Measurements from ENCODE around the gene ERBB3. TPM values are rescaled to one million over a fixed set of nuclear protein-coding genes. Genes with fewer than 3 reads are reported as not detected.

ERBB3 gene
- total RNA-seq, 2 experiments from 2014 or later, result not detected

GRCh38 chr12:56151672-56152131 lies 71.7 kb downstream of the ERBB3 start:
- peaks cover 12% of the 10 kb centered on the region; the same call in 1 of the 2 replicates for H3K36me3 ChIP-seq (ENCODE audit: insufficient read depth, low read length)
- DNase-seq (ENCODE audit: low spot score), result peak; percentile 83
- H3K9me3 ChIP-seq (ENCODE audit: low read length), result no peaks in the 10 kb centered on the region
- peak overlapping the region; percentile 75; the same call in 1 of the 2 replicates for H2AFZ ChIP-seq (ENCODE audit: low read length)
- H3K9me2 ChIP-seq (ENCODE audit: insufficient read depth, low read length), result no peaks in the 10 kb centered on the region
- H3K79me2 ChIP-seq (ENCODE audit: insufficient read depth, low read depth, low read length), result peaks cover 7% of the 10 kb centered on the region; the same call in 1 of the 2 replicates
- H3K4me3 ChIP-seq (ENCODE audit: low read depth, low read length, poor library complexity, severe bottlenecking), result peak overlapping the region; percentile 77
- peak overlapping the region; percentile 95 for H3K4me2 ChIP-seq (ENCODE audit: low read length)
- H3K27ac ChIP-seq (ENCODE audit: low read depth, low read length, poor library complexity, severe bottlenecking), result peak overlapping the region; percentile 87
- BruUV-seq (replicated peaks), result TSS peak; percentile 86
- ChIA-PET CTCF (ENCODE audit: unreplicated experiment) (no interaction called here), POLR2A (interaction anchor here (0.6 to 1.9 kb wide), 8 partner anchors 13 to 113 kb away, joined by 3 to 13 read pairs (median 3); partner anchors contain the start of genes ESYT1 and ZC3H10)
- no peaks in the 10 kb centered on the region for H4K20me1 ChIP-seq (ENCODE audit: insufficient read depth, low read length)
- intact Hi-C loops (cut with micrococcal nuclease; ENCODE audit: unreplicated experiment), result loop anchor here (1.0 kb wide), 2 partner anchors 25 to 32 kb away; no protein-coding TSS in a partner anchor
- TF ChIP-seq EZH2phosphoT487 (IDR thresholded peaks at IDR 0.05; ENCODE audit: borderline replicate concordance, low read depth, low read length), result no peak
- TF ChIP-seq CTCF (conservative IDR thresholded peaks at IDR 0.05; ENCODE audit: low read length), result peak; percentile 74
- H3K4me1 ChIP-seq (ENCODE audit: insufficient read depth, low read length, poor library complexity, severe bottlenecking), result peaks cover 28% of the 10 kb centered on the region

- Histone ChIP-seq H2AFZ (ENCODE audit: low read length) (peak within 1 kb of the TSS; percentile 75; the same call in 1 of the 2 replicates), H4K20me1 (ENCODE audit: insufficient read depth, low read length) (no peaks in the 10 kb centered on the region), H3K27ac (ENCODE audit: low read depth, low read length, poor library complexity, severe bottlenecking) (peak within 1 kb of the TSS; percentile 87), H3K4me1 (ENCODE audit: insufficient read depth, low read length, poor library complexity, severe bottlenecking) (peaks cover 34% of the 10 kb centered on the region), H3K4me3 (ENCODE audit: low read depth, low read length, poor library complexity, severe bottlenecking) (peak within 1 kb of the TSS; percentile 77), H3K36me3 (ENCODE audit: insufficient read depth, low read length) (peaks cover 12% of the 10 kb centered on the region; the same call in 1 of the 2 replicates), H3K9me2 (ENCODE audit: insufficient read depth, low read length) (no peaks in the 10 kb centered on the region), H3K79me2 (ENCODE audit: insufficient read depth, low read depth, low read length) (peaks cover 11% of the 10 kb centered on the region; the same call in 1 of the 2 replicates), H3K9me3 (ENCODE audit: low read length) (no peaks in the 10 kb centered on the region), H3K4me2 (ENCODE audit: low read length) (peak within 1 kb of the TSS; percentile 95)
- BruUV-seq (replicated peaks), result TSS peak; percentile 80
- ChIA-PET POLR2A (interaction anchor here (0.6 to 1.9 kb wide), 8 partner anchors 13 to 114 kb away, joined by 3 to 13 read pairs (median 3); partner anchors contain the start of genes ESYT1 and ZC3H10), CTCF (ENCODE audit: unreplicated experiment) (no interaction called here)
- peak; percentile 95 for DNase-seq (ENCODE audit: low spot score)
- TF ChIP-seq EZH2phosphoT487 (IDR thresholded peaks at IDR 0.05; ENCODE audit: borderline replicate concordance, low read depth, low read length) (no peak), CTCF (conservative IDR thresholded peaks at IDR 0.05; ENCODE audit: low read length) (no peak)
- intact Hi-C loops (cut with micrococcal nuclease; ENCODE audit: unreplicated experiment), result loop anchor here (1.0 kb wide), 2 partner anchors 26 to 33 kb away; no protein-coding TSS in a partner anchor
Measured at GRCh38 chr12:56152132-56152755, 72.3 kb downstream of the ERBB3 start, which contains the start of gene MYL6B. TSS of gene MYL6B (plus strand) at chr12:56152587. CDS start at chr12:56153919, 1,332 bp downstream.

Other genes with a start within 250 kb of the ERBB3 start
- gene MMP19, start 237.2 kb upstream of the ERBB3 start, total RNA-seq (2014; rRNA removed; shearing (Covaris generic)), result not detected in 2 replicates
- not detected in 2 replicates for gene MMP19, start 237.2 kb upstream of the ERBB3 start, total RNA-seq (2022)
- gene PYM1, start 152.3 kb upstream of the ERBB3 start, total RNA-seq (2014; rRNA removed; shearing (Covaris generic)), result 88.5 and 97.2 TPM in 2 replicates
- gene PYM1, start 152.3 kb upstream of the ERBB3 start, total RNA-seq (2022), result 82.7 and 88.5 TPM in 2 replicates
- 106 and 144 TPM in 2 replicates for gene DGKA, start 149.0 kb upstream of the ERBB3 start, total RNA-seq (2014; rRNA removed; shearing (Covaris generic))
- gene DGKA, start 149.0 kb upstream of the ERBB3 start, total RNA-seq (2022), result 170 and 216 TPM in 2 replicates
- 0.49 and 1.4 TPM in 2 replicates for gene PMEL, start 114.1 kb upstream of the ERBB3 start, total RNA-seq (2014; rRNA removed; shearing (Covaris generic))
- gene PMEL, start 114.1 kb upstream of the ERBB3 start, total RNA-seq (2022), result 2.4 and 3.0 TPM in 2 replicates
- gene CDK2, start 113.3 kb upstream of the ERBB3 start, total RNA-seq (2014; rRNA removed; shearing (Covaris generic)), result 57.8 and 68.1 TPM in 2 replicates
- 80.9 and 81.4 TPM in 2 replicates for gene CDK2, start 113.3 kb upstream of the ERBB3 start, total RNA-seq (2022)
- gene RAB5B, start 106.1 kb upstream of the ERBB3 start, total RNA-seq (2014; rRNA removed; shearing (Covaris generic)), result 21.6 and 21.8 TPM in 2 replicates
- gene RAB5B, start 106.1 kb upstream of the ERBB3 start, total RNA-seq (2022), result 47.2 and 50.5 TPM in 2 replicates
- 2.5 and 2.7 TPM in 2 replicates for gene SUOX, start 82.9 kb upstream of the ERBB3 start, total RNA-seq (2014; rRNA removed; shearing (Covaris generic))
- 6.4 and 7.4 TPM in 2 replicates for gene SUOX, start 82.9 kb upstream of the ERBB3 start, total RNA-seq (2022)
- gene IKZF4, start 59.1 kb upstream of the ERBB3 start, total RNA-seq (2014; rRNA removed; shearing (Covaris generic)), result 0.90 and 1.3 TPM in 2 replicates
- gene IKZF4, start 59.1 kb upstream of the ERBB3 start, total RNA-seq (2022), result 6.0 and 8.8 TPM in 2 replicates
- gene RPS26, start 38.2 kb upstream of the ERBB3 start, total RNA-seq (2014; rRNA removed; shearing (Covaris generic)), result 306 and 600 TPM in 2 replicates
- 74.6 and 79.1 TPM in 2 replicates for gene RPS26, start 38.2 kb upstream of the ERBB3 start, total RNA-seq (2022)
- gene PA2G4, start 24.4 kb downstream of the ERBB3 start, total RNA-seq (2014; rRNA removed; shearing (Covaris generic)), result 358 and 437 TPM in 2 replicates
- gene PA2G4, start 24.4 kb downstream of the ERBB3 start, total RNA-seq (2022), result 280 and 289 TPM in 2 replicates
- 4,534 and 5,932 TPM in 2 replicates for gene RPL41, start 36.5 kb downstream of the ERBB3 start, total RNA-seq (2014; rRNA removed; shearing (Covaris generic))
- 4,745 and 4,976 TPM in 2 replicates for gene RPL41, start 36.5 kb downstream of the ERBB3 start, total RNA-seq (2022)
- 11.9 and 12.6 TPM in 2 replicates for gene ZC3H10, start 38.1 kb downstream of the ERBB3 start, total RNA-seq (2014; rRNA removed; shearing (Covaris generic))
- gene ZC3H10, start 38.1 kb downstream of the ERBB3 start, total RNA-seq (2022), result 15.8 and 16.5 TPM in 2 replicates
- gene ESYT1, start 48.1 kb downstream of the ERBB3 start, total RNA-seq (2014; rRNA removed; shearing (Covaris generic)), result 74.6 and 85.9 TPM in 2 replicates
- 108 and 112 TPM in 2 replicates for gene ESYT1, start 48.1 kb downstream of the ERBB3 start, total RNA-seq (2022)
- 56.6 and 105 TPM in 2 replicates for gene MYL6B, start 72.4 kb downstream of the ERBB3 start, total RNA-seq (2014; rRNA removed; shearing (Covaris generic))
- 62.6 and 77.6 TPM in 2 replicates for gene MYL6B, start 72.4 kb downstream of the ERBB3 start, total RNA-seq (2022)
- gene MYL6, start 78.2 kb downstream of the ERBB3 start, total RNA-seq (2014; rRNA removed; shearing (Covaris generic)), result 574 and 654 TPM in 2 replicates
- gene MYL6, start 78.2 kb downstream of the ERBB3 start, total RNA-seq (2022), result 415 and 468 TPM in 2 replicates
- 59.7 and 68.3 TPM in 2 replicates for gene SMARCC2, start 109.3 kb downstream of the ERBB3 start, total RNA-seq (2014; rRNA removed; shearing (Covaris generic))
- gene SMARCC2, start 109.3 kb downstream of the ERBB3 start, total RNA-seq (2022), result 137 and 162 TPM in 2 replicates
- 63.8 and 76.1 TPM in 2 replicates for gene RNF41, start 141.8 kb downstream of the ERBB3 start, total RNA-seq (2014; rRNA removed; shearing (Covaris generic))
- 43.7 and 45.6 TPM in 2 replicates for gene RNF41, start 141.8 kb downstream of the ERBB3 start, total RNA-seq (2022)
- gene NABP2, start 144.2 kb downstream of the ERBB3 start, total RNA-seq (2014; rRNA removed; shearing (Covaris generic)), result 37.5 and 46.0 TPM in 2 replicates
- gene NABP2, start 144.2 kb downstream of the ERBB3 start, total RNA-seq (2022), result 54.1 and 61.1 TPM in 2 replicates
- gene SLC39A5, start 149.9 kb downstream of the ERBB3 start, total RNA-seq (2014; rRNA removed; shearing (Covaris generic)), result 0.76 and 2.5 TPM in 2 replicates
- gene SLC39A5, start 149.9 kb downstream of the ERBB3 start, total RNA-seq (2022), result 1.2 and 1.4 TPM in 2 replicates
- 7.0 and 11.7 TPM in 2 replicates for gene ANKRD52, start 178.2 kb downstream of the ERBB3 start, total RNA-seq (2014; rRNA removed; shearing (Covaris generic))
- 35.0 and 35.6 TPM in 2 replicates for gene ANKRD52, start 178.2 kb downstream of the ERBB3 start, total RNA-seq (2022)
- gene COQ10A, start 186.8 kb downstream of the ERBB3 start, total RNA-seq (2014; rRNA removed; shearing (Covaris generic)), result 15.8 and 22.1 TPM in 2 replicates
- 20.6 and 28.9 TPM in 2 replicates for gene COQ10A, start 186.8 kb downstream of the ERBB3 start, total RNA-seq (2022)
- 150 and 154 TPM in 2 replicates for gene CS, start 220.2 kb downstream of the ERBB3 start, total RNA-seq (2014; rRNA removed; shearing (Covaris generic))
- 262 and 281 TPM in 2 replicates for gene CS, start 220.2 kb downstream of the ERBB3 start, total RNA-seq (2022)
- gene CNPY2, start 235.8 kb downstream of the ERBB3 start, total RNA-seq (2014; rRNA removed; shearing (Covaris generic)), result 62.8 and 75.5 TPM in 2 replicates
- 80.2 and 85.5 TPM in 2 replicates for gene CNPY2, start 235.8 kb downstream of the ERBB3 start, total RNA-seq (2022)